SIG-M5 treated with dmso at 0.1 percent for 504 hours (cell line): ENCODE results near the gene KRTAP10-7.
"Not testable (repeated sequence)": the region's sequence is repeated elsewhere in the genome, so short reads cannot be mapped to it uniquely, and the experiment has no call there.

Experiments used
- DNase-seq: peaks from one replicate; lab custom pipeline; 2025; ENCODE audit not compliant: unreplicated experiment; lab: John Stamatoyannopoulos, UW

The KRTAP10-7 gene

DNA sequence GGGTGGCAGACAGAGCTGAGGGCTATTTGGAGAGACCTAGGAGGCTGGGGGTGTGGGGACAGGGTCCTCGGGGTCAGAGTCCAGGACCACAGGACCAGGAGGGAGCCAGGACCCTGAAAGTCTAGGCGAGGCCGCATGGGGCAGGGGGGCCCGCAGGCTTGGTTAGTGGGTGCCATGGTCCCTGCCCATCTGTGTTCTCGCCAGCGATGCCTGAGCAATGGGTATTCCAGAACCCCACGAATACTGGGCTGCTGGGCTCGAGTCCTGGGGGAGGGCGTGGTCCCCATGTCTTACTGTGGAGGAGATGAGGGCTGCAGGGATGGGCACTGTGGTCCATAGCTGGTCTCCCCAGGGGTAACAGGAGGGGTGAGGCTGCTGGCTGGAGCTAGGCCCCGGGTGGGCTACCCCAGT lies 10.1 kb upstream of the KRTAP10-7 start:
- DNase-seq, result no peak

DNA sequence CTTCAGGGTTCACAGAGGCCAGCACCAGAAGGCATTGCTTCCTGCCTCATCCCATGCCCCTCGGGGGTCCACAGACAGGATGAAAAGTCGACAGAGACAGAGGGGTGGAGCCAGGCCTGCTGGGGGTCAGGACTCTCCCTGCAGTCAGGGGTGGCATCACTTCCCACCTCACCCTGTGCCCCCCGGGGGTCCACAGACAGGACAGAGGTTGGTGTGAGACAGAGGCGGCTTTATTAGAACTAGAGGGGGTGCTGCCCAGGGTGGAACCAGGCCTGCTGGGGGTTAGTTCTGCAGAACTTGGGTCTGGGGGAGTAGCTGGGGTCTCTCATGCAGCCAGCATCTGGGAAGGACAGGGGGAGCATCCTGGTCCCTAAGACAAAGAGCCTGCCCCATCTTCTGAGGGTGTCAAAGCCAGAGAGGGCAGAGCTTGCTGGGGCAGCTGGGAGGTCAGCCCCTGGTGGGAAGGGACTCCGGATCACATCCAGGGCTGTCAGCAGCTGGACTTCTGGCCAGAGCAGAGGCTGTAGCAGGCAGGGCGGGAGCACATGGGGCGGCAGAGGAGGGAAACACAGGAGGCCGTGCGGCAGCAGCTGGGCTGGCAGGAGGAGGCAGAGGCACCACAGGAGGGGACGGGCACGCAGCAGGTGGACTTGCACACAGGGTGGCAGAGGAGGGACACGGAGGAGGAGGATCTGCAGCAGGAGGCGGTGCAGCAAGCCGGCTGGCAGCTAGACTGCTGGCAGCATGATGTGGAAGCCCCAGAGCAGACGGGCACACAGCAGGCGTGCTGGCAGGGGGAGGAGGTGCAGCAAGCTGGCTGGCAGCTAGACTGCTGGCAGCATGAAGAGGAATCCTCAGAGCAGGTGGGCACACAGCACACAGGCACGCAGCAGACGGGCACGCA lies 9.2 kb upstream of the KRTAP10-7 start:
- DNase-seq, result not testable (repeated sequence)

DNA sequence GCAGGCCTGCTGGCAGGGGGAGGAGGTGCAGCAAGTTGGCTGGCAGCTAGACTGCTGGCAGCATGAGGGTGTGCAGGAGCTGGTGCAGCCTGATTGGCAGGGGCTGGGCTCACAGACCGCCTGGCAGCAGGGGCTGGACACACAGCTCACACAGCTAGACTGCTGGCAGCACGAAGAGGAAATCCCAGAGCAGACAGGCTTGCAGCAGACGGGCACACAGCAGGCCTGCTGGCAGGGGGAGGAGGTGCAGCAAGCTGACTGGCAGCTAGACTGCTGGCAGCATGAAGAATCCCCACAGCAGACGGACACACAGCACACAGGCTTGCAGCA lies 8.6 kb upstream of the KRTAP10-7 start:
- not testable (repeated sequence) for DNase-seq

DNA sequence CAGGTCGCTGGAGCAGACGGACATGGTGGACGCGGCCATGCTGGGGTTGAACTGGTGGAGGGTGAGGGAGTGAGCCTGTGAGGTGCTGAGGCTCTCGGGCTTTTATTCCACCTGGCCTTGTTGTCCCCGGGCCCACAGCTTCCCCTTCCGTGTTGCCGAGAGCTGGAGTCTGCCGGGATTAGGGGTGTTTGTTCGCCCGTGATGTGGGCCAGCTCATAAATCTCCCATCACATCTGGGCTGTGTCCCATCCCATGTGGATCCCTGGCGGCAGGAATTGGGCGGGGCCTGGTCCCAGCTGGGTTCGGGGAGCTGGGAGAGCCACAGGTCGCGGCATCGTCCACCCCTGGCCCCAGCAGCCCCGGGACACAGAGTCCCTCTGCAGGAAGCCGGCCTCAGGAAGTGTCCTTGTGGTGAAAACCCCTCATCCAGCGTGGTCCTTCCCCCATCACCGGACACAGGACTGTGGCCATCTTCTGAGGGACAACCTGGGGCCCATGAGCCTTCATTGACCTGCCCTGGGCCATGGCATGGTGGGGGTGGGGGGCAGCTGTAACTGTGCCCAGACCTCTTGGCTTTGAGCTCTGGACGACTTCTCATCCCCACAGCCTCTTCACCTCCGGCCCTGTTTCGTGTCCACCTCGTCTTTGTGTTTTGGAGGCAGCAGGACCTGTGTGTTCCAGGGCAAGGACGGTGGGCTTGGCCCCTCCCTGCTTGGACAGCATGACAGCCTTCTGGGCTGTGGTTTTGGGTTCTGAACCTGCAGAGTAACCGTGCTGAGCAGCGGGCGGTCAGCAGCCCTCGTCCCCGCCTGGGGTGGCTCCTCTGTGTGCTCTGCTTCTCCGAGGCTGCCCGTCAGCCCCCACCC lies 7.7 kb upstream of the KRTAP10-7 start, which contains the start of gene KRTAP10-6:
KRTAP10-6 (minus strand) TSS at position 60 of the 866 bp plus-strand sequence; CDS start at position 39, 21 bp downstream.
- DNase-seq, result no peak

DNA sequence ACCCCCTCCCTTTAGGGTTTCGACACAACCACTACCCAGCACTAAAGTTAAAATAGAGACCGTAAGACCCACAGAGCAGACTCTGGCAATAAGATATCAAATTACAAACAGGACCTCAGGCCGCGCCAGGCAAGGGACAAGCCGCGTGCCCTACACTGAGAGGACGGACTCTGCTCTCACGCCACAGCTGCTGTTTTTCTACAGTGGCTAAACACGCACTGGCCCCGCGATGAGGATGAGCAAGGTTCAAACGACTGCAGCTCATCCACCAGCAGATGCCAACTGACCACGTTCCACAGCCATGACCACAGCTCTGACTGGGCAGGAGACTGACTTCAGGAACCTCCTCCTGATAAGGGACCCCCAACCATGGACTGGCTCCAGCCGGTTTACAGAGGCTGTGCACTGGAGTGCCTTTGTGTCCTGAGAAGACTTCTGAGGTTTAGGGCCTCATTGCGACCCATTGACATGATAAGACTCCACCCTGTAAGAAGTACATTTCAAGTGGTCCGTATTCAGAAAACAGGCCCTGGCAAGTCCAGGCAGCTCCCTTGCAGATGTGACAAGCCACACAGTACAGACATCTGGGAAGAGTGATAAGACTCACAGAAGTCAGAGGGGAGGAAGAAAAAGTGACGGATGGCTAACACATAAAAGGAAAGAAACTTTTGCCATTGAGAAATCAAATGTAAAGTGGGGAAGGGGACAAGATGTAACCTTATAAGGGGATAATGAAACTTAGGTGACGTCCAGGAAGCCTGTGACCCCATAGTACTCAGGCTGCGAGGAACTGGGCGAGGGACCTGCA lies 6.6 kb upstream of the KRTAP10-7 start:
- no peak for DNase-seq

DNA sequence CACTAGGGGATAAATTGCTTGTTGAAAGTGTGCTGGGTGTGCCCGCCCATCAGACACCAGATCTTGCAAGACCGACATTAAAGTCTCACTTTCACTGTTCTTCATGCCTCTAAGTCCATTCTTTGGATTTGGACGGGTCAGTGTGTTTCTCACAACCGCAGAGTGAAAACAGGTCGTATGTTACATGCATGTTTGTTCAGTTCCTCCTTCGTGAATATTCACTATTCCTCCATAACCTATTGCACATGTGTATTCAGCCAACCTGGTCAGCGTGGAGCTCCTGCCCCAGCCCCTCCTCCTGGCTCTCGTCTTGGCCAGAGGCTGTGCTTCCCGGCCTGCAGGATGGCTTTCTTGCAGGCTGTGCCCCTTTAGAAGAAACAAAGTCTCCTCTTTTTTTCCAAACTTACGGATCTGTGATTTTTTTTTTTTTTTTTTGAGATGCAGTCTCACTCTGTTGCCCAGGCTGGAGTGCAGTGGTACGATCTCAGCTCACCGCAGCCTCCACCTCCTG lies 5.9 kb upstream of the KRTAP10-7 start:
- DNase-seq, result no peak

DNA sequence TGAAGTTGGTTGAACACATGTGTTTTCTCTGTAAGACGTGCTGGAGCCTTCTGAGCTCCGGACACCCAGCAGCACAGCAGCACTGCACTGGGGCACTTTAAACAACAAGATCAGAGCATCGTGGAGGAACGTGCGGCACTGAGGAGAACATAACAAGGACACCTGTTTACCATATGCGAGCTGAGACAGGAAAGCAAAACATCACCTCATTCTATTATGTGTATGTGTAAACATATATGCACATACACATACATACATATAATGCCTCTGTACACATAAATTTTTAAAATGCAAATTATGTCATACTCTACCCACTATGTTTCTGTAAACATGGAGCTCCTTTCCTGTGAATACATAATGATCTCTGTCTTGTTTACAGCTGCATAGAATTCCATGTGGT lies 4.9 kb upstream of the KRTAP10-7 start:
- no peak for DNase-seq

DNA sequence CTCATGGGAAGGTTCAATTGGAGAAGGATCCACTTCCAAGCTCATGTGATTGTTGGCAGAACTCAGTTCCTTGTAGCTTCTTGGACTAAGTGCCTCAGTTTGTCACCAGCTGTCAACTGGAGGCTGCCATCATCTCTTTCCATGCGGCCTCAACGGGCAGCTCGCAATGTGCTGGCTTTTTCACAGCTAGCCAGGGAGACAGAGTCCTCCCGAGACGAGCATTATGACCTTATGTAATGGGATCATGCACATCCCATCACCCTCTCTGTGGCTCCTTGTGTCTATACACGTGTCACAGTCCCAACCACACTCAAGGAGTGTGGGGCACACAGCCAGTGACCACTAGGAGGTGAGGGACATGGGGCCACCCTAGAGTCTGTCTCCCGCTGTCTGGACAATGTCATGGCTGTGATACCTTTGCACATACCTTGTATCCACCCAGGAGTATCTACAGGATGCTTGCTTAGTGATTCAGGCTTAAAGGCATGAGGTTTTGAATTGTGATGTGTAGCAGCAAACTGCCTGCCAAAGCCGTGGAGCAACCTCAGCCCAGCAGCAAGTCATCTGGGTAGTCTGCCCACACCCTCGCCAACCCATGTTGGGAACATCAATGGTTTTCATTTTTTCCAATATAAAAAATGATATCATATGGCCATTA lies 4.2 kb upstream of the KRTAP10-7 start:
- DNase-seq, result no peak

DNA sequence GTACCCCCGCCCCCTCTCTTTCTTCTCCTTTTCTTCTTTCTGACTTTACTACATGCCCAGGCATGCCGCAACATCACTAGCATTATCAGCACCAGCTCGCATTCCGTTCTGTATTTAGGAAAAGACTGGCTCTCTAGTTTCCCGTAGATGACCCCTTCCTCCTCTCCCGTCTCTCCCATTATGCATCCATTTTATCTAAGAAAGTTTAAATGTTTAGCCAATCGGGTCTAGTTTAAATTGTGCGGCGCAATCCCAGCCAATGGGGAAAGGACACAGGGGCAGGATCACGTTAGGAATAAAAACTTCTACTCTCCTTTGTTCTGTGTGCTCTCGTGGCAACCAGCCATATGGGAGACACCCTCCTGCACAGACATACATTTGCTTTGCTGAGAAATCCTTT lies 2.3 kb upstream of the KRTAP10-7 start:
- DNase-seq, result no peak

DNA sequence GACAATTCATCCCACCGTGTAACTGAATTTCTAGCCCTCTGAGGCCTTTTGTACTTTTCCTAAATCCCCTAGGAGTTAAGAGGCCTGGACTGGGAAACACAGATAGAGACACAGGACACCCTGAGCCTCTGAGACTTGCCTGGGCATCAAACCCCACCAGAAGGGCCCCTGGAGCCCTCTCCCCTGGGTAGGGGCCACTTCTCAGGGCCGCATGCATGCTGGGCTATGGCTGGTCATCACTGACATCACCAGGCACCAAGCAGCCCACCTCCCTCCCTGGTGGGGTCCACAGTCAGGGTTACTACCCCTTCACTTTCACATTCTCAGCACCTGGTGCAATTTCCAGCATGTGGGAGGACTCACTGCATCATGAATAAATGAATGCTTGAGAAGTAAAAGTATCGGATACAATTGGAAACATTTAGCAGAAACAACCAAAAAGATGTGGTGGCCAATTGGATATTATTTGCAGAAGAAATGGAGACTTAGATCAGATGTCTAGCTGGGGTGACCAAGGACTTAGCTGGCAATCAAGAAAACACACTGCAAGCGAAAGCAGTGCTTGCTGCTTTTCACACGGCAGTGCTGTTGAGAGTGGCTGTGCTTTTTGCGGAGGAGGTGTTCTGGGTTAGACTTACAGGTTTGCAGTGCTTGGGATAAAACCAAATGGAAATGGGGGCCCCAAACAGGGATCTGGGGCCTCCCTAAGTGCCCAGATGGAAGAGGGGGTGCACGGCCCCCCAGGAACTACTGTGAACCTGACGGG lies 950 bp upstream of the KRTAP10-7 start:
- DNase-seq, result no peak

DNA sequence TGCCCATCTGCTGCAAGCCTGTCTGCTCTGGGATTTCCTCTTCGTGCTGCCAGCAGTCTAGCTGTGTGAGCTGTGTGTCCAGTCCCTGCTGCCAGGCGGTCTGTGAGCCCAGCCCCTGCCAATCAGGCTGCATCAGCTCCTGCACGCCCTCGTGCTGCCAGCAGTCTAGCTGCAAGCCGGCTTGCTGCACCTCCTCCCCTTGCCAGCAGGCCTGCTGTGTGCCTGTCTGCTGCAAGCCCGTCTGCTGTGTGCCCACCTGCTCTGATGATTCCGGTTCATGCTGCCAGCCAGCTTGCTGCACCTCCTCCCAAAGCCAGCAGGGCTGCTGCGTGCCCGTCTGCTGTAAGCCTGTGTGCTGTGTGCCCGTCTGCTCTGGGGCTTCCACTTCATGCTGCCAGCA lies 694 bp downstream of the KRTAP10-7 start:
- not testable (repeated sequence) for DNase-seq

DNA sequence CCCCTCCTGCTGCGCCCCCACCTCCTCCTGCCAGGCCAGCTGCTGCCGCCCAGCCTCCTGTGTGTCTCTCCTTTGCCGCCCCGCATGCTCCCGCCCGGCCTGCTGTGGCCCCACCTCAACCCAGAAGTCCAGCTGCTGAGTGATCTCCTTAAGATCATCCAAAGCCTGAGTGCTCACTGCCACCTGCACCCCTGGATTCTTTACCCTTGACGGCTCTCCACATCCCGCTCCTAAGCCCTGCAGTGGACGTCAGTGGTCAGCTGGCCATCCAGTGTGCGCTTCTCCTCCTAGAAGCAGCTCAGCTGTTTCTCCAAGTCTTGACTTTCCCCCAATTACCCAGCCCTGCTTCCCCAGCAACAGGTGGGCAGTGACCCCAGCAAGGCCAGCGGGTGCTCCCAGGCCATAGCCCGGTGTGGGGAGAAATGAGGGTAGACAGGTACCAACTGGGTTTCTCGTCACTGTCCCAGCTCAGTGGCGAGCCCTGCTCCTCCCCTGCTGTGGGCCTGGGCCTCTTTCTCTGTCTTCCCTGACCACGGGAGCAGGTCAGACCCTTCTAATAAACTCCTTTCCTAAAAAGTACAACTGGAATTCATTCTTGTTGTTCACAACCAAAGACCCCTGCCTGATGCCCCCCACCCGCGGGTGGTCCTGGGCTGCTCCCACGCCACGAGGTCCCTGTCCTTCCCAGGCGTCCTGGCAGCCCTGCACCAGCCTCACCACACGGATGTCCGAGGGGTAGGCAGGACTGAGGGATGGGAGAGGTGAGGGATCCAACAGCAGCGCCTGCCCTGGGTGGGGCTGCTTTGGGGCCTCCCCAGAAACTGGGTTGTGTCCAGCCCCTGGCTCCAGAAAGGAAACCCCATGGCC lies 1.4 kb downstream of the KRTAP10-7 start:
- no peak for DNase-seq

DNA sequence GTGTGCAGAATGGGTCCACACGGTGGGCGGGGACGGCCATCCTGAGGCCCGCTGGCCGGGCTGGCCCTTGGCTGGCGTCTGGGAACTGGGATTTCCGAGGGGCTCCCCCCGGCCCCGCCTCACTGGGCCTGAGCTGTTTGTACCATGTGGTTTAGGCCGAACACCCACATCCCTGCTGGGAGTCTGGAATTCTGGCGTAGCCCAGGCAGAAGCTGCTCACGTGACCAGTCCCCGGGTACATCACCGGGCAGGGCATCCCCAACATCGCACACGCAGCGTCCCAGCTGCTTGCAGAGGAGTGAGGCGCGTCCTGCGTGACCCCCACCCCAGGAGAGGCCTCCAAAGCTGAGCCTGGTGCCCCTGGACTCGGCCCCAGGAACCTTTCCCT lies 2.1 kb downstream of the KRTAP10-7 start:
- DNase-seq, result no peak

DNA sequence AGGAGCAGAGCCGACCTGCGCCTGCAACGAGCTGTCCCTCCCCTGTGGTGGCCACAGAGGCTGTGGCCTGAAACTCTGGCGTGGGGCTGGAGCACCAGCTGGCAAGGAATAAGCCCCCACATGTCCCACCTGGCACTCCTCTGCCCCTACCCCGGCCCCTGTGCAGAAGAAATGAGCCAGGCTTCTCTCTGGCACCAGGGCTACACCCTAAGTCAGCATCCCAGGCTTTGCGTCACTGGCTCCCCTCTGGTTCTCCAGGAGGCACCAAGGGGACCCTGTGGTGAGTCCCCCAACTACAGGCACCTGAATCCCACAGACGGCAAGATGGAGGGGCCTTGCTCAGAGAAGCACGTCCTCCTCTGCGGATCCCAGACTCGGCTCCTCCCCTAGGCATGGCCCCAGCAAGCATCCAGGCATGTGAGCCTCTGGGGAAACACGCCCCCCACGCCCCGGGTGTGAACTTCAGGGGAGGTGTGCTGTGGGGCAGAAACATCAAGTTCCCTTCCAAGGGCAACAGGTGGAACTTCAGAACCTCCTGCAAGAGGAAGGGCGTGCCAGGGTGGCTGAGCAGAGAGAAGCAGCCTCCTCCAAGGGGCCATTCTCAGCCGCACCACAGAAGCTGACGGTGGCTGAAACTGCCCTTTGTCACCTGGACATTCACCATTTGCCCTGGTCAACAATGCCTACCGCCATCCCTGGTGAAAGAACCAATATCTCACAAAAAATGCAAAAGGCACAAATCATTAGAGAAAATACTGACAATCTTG lies 2.9 kb downstream of the KRTAP10-7 start:
- DNase-seq, result no peak

DNA sequence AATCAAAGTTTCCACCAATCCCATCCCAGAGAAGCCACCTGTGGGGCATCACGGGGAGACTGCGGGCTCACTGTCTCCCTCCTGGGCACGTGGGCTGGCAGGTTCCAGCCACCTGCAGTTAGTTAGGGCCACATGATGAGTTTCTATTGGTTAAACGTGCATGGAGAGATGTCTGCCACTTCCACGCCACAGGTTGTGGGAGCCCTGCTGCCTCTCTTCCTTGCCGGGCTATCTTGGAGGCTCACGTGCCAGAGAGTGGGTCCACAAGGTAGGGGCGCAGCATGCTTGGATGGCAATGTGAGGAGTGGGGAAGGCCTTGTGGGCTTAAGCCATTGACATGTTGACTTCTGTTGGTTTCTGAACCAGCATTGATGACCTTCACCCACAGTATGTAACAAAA lies 3.5 kb downstream of the KRTAP10-7 start:
- DNase-seq, result no peak

DNA sequence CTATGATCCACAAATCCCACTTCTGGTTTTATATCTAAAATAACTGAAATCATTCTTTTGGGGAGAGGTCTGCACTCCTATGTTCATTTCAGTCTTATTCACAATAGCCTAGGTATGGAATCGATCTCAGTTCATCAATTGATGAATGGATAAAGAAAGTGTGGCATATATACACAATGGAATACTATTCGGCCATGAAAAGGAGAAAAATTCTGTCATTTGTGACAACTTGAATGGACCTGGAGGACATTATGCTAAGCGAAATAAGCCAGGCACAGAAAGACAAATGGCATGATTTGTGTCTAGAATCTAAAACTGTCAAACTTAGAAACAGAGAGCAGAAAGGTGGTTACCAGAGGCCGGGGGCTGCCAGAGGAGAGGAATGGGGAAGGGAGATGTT lies 6.1 kb downstream of the KRTAP10-7 start:
- no peak for DNase-seq

DNA sequence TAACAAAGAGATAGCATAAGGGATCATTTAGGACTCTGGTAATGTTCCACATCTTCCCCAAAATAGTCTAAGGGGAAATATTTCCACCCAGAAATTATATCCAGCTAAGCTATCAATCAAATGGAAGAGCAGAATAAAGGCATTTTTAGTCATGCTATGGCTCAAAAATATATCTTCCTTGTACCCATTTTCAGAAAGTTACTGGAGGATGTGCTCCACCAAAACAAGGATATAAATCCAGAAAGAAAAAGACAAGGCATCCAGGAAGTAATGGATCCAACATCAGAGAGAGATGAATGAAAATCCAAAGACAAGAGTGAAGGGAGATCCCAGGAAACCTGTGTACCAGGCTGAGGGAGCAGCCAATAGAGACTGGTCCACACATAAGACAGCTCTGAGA lies 8.8 kb downstream of the KRTAP10-7 start:
- DNase-seq, result no peak
